HL-60/S4 treated with phorbol 12-myristate 13-acetate at 8.2 ng/mL for 4 days and 3 days (cell line): Measurements from ENCODE around the gene TMEM91.
"Not testable (repeated sequence)": the region's sequence is repeated elsewhere in the genome, so short reads cannot be mapped to it uniquely, and the experiment has no call there.

ENCODE experiments used
- in situ Hi-C: fragments of 300-500 bp; cut with MboI; formaldehyde crosslinking; loops from 2 replicates; pipeline ENCODE4 v1.15.0; 2022; ENCODE audit warnings: low sequenced_read_pairs

Gene TMEM91

GRCh38 chr19:41352609-41353465 lies 23.5 kb upstream of the TMEM91 start:
- in situ Hi-C loops = no loop called here

- in situ Hi-C loops = no loop called here
These were observed 22.6 kb upstream of the TMEM91 start, which contains the start of gene TGFB1 for GRCh38 chr19:41353466-41354342. TGFB1 (minus strand) TSS chr19:41353922; CDS start chr19:41353044, 878 bp downstream.

GRCh38 chr19:41354343-41354953 lies 21.9 kb upstream of the TMEM91 start:
- in situ Hi-C loops = no loop called here

- in situ Hi-C loops = no loop called here
These were observed 21.3 kb upstream of the TMEM91 start for GRCh38 chr19:41355035-41355434.

- in situ Hi-C loops = no loop called here
These were observed 20.5 kb upstream of the TMEM91 start for GRCh38 chr19:41355802-41356201.

- in situ Hi-C loops = no loop called here
These were observed 19.2 kb upstream of the TMEM91 start for GRCh38 chr19:41356984-41357739.

- in situ Hi-C loops = no loop called here
These were observed 18.6 kb upstream of the TMEM91 start for GRCh38 chr19:41357746-41358145.

GRCh38 chr19:41359741-41360140 lies 16.6 kb upstream of the TMEM91 start:
- in situ Hi-C loops = no loop called here

GRCh38 chr19:41362143-41362847 lies 14.0 kb upstream of the TMEM91 start:
- in situ Hi-C loops = no loop called here

- in situ Hi-C loops = no loop called here
These were observed 13.0 kb upstream of the TMEM91 start for GRCh38 chr19:41363371-41363752.

- in situ Hi-C loops = no loop called here
These were observed 12.4 kb upstream of the TMEM91 start, which contains the start of gene B9D2 for GRCh38 chr19:41363753-41364523. B9D2 (minus strand) TSS chr19:41364149; CDS start chr19:41363519, 630 bp downstream.

- in situ Hi-C loops = no loop called here
These were observed 11.6 kb upstream of the TMEM91 start for GRCh38 chr19:41364524-41365391.

- in situ Hi-C loops = no loop called here
These were observed 10.2 kb upstream of the TMEM91 start for GRCh38 chr19:41366089-41366488.

- in situ Hi-C loops = no loop called here
These were observed 8.5 kb upstream of the TMEM91 start for GRCh38 chr19:41367848-41368301.

GRCh38 chr19:41369769-41370168 lies 6.6 kb upstream of the TMEM91 start:
- in situ Hi-C loops = no loop called here

GRCh38 chr19:41371119-41371518 lies 5.2 kb upstream of the TMEM91 start:
- in situ Hi-C loops = not testable (repeated sequence)

- in situ Hi-C loops = no loop called here
These were observed 4.8 kb upstream of the TMEM91 start for GRCh38 chr19:41371541-41371940.

GRCh38 chr19:41372501-41372900 lies 3.8 kb upstream of the TMEM91 start:
- in situ Hi-C loops = no loop called here
